Measurements from ENCODE around the gene INSR. TPM values are rescaled to one million over a fixed set of nuclear protein-coding genes. Genes with fewer than 3 reads are reported as not detected.

Gene INSR
- total RNA-seq, 4 donors from 2014 or later = 70.7 to 165 (median 89.2) TPM

GRCh38 chr19:7224209-7224686 is 70.0 kb downstream of the INSR start:
- peak; percentile 78 to 91 for DNase-seq (ENCODE audit: low spot score in 2 of 2)
- H3K4me3 ChIP-seq (ENCODE audit: low read depth, poor library complexity, severe bottlenecking) = no peak overlapping the region
- TF ChIP-seq CTCF (IDR thresholded peaks at IDR 0.05) (no peak), POLR2A (IDR thresholded peaks at IDR 0.05) (no peak)
- WGBS, 2 donors = 47 to 48% methylated on average over 18 of the region's 18 CpGs
- intact Hi-C loops (cut with DNase I; ENCODE audit: low total_unique reads) = no loop called here

GRCh38 chr19:7223429-7223828 is 70.8 kb downstream of the INSR start:
- TF ChIP-seq POLR2A (IDR thresholded peaks at IDR 0.05) = no peak
- no peak for TF ChIP-seq CTCF (IDR thresholded peaks at IDR 0.05)
- WGBS, 2 donors = 90 to 92% methylated on average over 1 of the region's 1 CpG
- DNase-seq (ENCODE audit: low spot score in 2 of 2) = no peak
- no peak overlapping the region for H3K4me3 ChIP-seq (ENCODE audit: low read depth, poor library complexity, severe bottlenecking)
- intact Hi-C loops (cut with DNase I; ENCODE audit: low total_unique reads) = no loop called here

- H3K4me3 ChIP-seq (ENCODE audit: low read depth, poor library complexity, severe bottlenecking) = no peak overlapping the region
- DNase-seq (ENCODE audit: low spot score in 2 of 2) = no peak
- TF ChIP-seq CTCF (IDR thresholded peaks at IDR 0.05) = no peak
- WGBS, 2 donors = 68 to 90% methylated on average over 2 of the region's 2 CpGs
- intact Hi-C loops (cut with DNase I; ENCODE audit: low total_unique reads) = no loop called here
Measured at GRCh38 chr19:7219056-7219455, 75.2 kb downstream of the INSR start.

- TF ChIP-seq POLR2A (IDR thresholded peaks at IDR 0.05) (no peak), CTCF (IDR thresholded peaks at IDR 0.05) (no peak)
- 87 to 94% methylated on average over 6 of the region's 6 CpGs for WGBS, 2 donors
- DNase-seq (ENCODE audit: low spot score in 2 of 2) = no peak
- intact Hi-C loops (cut with DNase I; ENCODE audit: low total_unique reads) = no loop called here
- no peak overlapping the region for H3K4me3 ChIP-seq (ENCODE audit: low read depth, poor library complexity, severe bottlenecking)
Measured at GRCh38 chr19:7217861-7218260, 76.4 kb downstream of the INSR start.

GRCh38 chr19:7216373-7216902 is 77.8 kb downstream of the INSR start:
- no peak for DNase-seq (ENCODE audit: low spot score in 2 of 2)
- 80 to 86% methylated on average over 15 of the region's 15 CpGs for WGBS, 2 donors

More at GRCh38 chr19:7216373-7216902, 77.8 kb downstream of the INSR start:
- no peak overlapping the region for H3K4me3 ChIP-seq (ENCODE audit: low read depth, poor library complexity, severe bottlenecking)
- intact Hi-C loops (cut with DNase I; ENCODE audit: low total_unique reads) = no loop called here
- no peak for TF ChIP-seq CTCF (IDR thresholded peaks at IDR 0.05)
- no peak for TF ChIP-seq POLR2A (IDR thresholded peaks at IDR 0.05)
